ENCODE measurements around the gene RAP1GAP.
"Not testable (repeated sequence)": the region's sequence is repeated elsewhere in the genome, so short reads cannot be mapped to it uniquely, and the experiment has no call there.

RAP1GAP gene

GRCh38 chr1:21677168-21677567, 8.0 kb upstream of the RAP1GAP start:
- DNase-seq (ENCODE audit: low read depth) = no peak

DNA sequence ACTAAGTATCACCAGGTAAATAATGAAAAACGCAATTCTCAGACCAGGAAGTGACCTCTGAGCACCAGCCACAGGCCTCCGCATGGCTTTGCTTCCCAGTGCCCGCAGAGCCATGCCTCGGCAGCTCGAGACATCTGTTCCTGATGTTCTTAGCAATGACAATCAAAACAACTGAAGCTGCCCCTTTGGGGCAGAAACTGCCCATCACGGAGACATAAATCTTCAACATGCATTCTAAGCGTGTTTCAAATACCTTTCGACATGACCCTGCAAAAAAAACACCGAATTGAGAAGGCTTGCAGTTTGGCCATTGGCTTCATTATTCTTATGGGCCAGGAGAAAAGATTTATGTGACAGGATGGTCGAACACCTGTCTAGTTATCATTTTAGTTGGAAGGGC, 5.8 kb upstream of the RAP1GAP start:
- DNase-seq (ENCODE audit: low read depth) = no peak

GRCh38 chr1:21673853-21674252, 4.7 kb upstream of the RAP1GAP start:
- not testable (repeated sequence) for DNase-seq (ENCODE audit: low read depth)

DNA sequence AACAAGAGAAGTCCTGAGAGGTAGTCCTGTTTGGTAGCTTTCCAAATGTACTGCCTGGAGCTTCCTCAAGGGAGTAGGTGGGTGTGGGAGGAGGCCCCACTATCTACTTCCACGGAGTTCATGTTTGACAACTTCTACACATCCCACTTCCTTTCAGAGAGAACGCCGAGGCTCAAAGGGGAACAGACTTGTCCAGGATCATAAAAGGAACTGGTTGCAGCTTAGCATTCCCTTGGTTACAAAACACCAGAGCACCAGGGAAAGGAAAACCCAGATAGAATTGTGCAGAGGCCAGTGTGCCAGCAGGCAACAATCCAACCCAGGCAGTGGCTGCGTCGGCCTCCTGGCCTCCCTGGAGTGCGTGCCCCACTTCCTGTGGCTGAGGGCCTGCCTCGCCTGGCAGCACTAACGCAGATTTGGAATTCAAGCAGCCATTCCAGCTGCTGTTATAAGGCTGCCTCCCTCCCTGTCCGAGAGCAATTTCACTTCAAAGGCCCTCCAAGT, 4.2 kb upstream of the RAP1GAP start:
- no peak for DNase-seq (ENCODE audit: low read depth)

- no peak for DNase-seq (ENCODE audit: low read depth)
These were observed 3.5 kb upstream of the RAP1GAP start for GRCh38 chr1:21672478-21673276.

GRCh38 chr1:21671915-21672314, 2.8 kb upstream of the RAP1GAP start:
- DNase-seq (ENCODE audit: low read depth) = no peak

DNA sequence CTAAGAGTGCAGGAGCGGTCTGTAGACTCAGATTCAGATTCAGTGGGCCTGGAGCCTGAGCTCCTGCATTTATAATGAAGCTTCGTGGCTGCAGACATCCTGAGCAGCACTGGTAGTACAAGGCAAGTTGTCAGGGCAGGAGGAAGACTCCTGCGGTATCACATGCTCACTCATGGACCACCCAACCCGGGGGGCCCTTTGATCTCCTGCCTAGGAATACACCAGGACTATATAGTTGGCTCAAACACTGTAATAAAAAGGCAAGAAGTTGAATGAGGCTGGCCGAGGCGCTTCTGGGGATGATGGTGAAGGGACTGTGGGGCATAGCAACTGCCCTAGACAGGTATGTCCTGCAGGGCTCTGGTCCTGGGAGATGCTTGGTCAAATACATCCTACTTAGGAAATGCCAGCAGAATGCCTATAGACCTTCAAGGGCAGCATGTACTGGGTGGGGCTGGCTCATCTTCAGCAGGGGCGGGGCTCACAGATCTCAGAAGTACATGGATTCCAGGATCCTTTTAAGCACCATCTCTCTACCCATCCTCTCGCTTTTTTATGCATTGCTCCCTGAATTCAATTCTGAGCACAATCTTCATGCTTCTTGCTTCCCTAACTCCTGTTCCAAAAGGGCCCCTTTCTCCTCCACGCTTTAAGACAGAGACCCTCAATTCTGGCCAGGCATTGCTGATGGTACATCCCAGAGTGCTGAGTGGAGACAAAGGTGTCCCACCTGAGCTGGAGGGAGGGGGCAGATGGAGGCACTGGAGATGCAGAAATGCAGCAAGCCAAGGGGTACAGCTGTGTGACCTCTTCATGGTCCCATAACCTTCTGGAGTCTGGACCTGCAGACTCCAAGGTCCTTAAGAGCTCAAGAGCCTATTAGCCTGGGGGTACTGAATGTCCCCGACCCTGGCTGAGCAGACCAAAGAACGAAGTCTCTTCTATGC, 2.1 kb upstream of the RAP1GAP start:
- no peak for DNase-seq (ENCODE audit: low read depth)

GRCh38 chr1:21670059-21670881, 1.1 kb upstream of the RAP1GAP start:
- DNase-seq (ENCODE audit: low read depth) = no peak

GRCh38 chr1:21668951-21669257, 253 bp downstream of the RAP1GAP start:
- DNase-seq (ENCODE audit: low read depth) = no peak

DNA sequence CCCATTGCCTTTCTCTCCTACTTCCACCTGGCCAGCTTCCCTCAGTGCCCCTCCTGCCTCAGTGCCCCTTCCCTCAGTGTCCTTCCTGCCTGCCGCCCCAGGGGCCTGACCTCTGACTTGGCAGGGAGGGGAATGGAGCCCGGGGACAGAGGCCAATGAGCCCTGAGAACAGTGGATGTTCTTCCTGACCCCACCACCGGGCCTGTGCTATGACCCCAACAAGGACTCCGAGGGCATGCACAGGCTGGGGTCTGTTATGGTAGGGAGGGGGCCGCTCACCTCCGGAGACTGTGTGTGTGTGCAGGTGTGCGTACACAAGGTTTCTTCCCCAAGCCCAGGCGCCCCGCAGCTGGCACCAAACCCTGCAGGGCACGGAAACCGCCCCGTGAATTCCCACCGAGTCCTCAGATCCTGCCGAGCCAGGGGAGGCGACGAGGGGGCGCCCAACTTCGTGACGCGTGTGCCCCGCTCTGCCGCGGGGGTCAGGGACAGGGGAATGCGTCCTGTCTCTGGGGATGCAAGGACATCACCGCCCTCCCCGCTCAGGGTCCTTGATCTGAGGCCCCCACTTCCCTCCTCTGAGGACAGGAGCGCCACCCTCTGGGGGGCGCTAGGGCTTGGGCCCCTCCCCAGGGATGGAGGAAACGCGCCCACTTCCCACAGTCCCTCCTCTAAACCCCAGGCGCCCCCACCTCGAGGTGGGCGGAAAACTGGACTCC, 766 bp downstream of the RAP1GAP start:
- no peak for DNase-seq (ENCODE audit: low read depth)

GRCh38 chr1:21667348-21668231, 1.6 kb downstream of the RAP1GAP start:
- DNase-seq (ENCODE audit: low read depth) = no peak

DNA sequence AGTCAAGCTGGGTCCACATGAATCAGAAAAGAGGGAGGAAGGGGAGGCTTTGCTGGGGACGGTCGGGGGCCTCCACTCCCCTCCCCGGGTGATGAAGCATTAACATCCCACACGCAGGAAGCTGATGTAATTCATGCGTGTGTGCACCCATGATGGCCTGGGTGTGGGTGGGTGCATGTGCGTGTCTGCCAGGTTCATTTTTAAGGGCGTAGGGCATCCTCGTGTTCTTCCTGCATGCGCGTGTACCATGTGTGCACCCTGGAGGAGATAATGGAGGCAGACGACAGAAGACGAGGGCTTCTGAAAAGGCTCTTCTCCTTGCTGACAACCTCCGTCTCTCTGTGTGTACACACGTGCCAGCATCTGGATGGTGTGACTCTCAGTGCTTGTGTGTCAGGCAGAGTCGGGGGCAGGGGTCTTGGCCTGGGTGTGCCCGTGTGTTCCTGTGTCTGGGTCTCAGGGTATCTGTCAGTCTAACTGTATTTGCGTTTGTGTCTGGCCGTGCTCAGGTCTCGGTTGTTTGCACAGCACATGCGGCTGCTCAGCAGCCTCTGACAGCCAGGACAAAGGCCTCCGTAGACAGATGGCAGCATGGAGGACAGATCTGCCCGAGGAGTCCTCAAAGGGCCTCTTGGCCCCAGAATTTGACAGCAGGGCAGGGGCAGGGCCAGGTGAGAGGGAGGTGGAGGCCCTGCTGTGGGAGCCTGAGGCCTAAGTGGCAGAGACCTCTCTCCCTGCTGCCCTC, 2.4 kb downstream of the RAP1GAP start:
- DNase-seq (ENCODE audit: low read depth) = no peak

- no peak for DNase-seq (ENCODE audit: low read depth)
These were observed 3.2 kb downstream of the RAP1GAP start for GRCh38 chr1:21665711-21666575.

GRCh38 chr1:21664806-21665588, 4.2 kb downstream of the RAP1GAP start:
- DNase-seq (ENCODE audit: low read depth) = no peak

- DNase-seq (ENCODE audit: low read depth) = no peak
These were observed 5.0 kb downstream of the RAP1GAP start for GRCh38 chr1:21663951-21664805.

GRCh38 chr1:21663248-21663950, 5.8 kb downstream of the RAP1GAP start:
- DNase-seq (ENCODE audit: low read depth) = no peak
